Measurements from ENCODE around the gene ABLIM1.

DNA sequence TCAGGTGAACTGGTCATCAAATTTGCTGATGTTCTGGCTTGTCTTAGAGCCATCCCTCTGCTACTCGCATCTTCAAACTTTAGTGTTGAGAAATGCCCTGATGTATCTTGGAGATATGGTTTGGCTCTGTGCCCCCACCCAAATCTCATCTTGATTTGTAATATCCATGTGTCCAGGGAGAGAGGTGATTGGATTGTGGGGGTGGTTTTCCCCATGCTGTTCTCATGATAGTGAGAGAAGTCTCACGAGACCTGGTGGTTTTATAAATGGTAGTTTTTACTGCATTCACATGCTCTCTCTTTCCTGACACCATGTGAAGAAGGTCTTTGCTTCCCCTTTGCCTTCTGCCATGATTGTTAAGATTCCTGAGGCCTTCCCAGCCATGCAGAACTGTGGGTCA lies 179.8 kb downstream of the ABLIM1 start:
- TF ChIP-seq, protein P1, sequence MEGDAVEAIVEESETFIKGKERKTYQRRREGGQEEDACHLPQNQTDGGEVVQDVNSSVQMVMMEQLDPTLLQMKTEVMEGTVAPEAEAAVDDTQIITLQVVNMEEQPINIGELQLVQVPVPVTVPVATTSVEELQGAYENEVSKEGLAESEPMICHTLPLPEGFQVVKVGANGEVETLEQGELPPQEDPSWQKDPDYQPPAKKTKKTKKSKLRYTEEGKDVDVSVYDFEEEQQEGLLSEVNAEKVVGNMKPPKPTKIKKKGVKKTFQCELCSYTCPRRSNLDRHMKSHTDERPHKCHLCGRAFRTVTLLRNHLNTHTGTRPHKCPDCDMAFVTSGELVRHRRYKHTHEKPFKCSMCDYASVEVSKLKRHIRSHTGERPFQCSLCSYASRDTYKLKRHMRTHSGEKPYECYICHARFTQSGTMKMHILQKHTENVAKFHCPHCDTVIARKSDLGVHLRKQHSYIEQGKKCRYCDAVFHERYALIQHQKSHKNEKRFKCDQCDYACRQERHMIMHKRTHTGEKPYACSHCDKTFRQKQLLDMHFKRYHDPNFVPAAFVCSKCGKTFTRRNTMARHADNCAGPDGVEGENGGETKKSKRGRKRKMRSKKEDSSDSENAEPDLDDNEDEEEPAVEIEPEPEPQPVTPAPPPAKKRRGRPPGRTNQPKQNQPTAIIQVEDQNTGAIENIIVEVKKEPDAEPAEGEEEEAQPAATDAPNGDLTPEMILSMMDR (IDR thresholded peaks at IDR 0.05): no peak
- no peak for TF ChIP-seq POLR2A (IDR thresholded peaks at IDR 0.05)
